K562 (cell line): ENCODE data around the gene SOX2.

Experiments used
- CREB1 ChIP-seq, 2 experiments: sonication (generic) in 1 of 2; formaldehyde crosslinking in 1 of 2; IDR thresholded peaks; 2 replicates each; pipeline versions ENCODE4 v1.6.1 to v1.8.0; 2012 to 2022; ENCODE audit warnings: inconsistent platforms in 1 of 2, mild to moderate bottlenecking in 1 of 2, missing genetic modification reagents in 1 of 2, moderate library complexity in 1 of 2
- GATAD2B ChIP-seq: fragments of 450-650 bp; IDR thresholded peaks from 2 replicates; pipeline ENCODE4 v1.6.1; 2017; ENCODE audit warnings: mild to moderate bottlenecking, borderline replicate concordance
- NFYB ChIP-seq: IDR thresholded peaks from 2 replicates; pipeline ENCODE4 v1.6.1; 2011; ENCODE audit warnings: mild to moderate bottlenecking, moderate library complexity; ENCODE audit not compliant: insufficient read length; ENCODE audit errors: extremely low read depth
- REST ChIP-seq, 2 experiments: fragments of 450-650 bp; formaldehyde crosslinking in 1 of 2; IDR thresholded peaks; 2 replicates each; pipeline versions ENCODE4 v1.4.0 to v1.6.1; 2014 to 2020; ENCODE audit warnings: mild to moderate bottlenecking in 2 of 2, borderline replicate concordance in 1 of 2, low read depth in 1 of 2
- SPI1 ChIP-seq: IDR thresholded peaks from 2 replicates; pipeline ENCODE4 v1.6.1; 2011; ENCODE audit warnings: low read depth, low read length, control low read depth, borderline replicate concordance
- THAP12 ChIP-seq: fragments of 250-450 bp; sonication (Bioruptor Pico); IDR thresholded peaks from 2 replicates; pipeline ENCODE4 v1.9.0; 2021; ENCODE audit warnings: mild to moderate bottlenecking, inconsistent platforms
- ZNF3 ChIP-seq: fragments of 250-450 bp; sonication (Bioruptor Pico); IDR thresholded peaks from 2 replicates; pipeline ENCODE4 v1.5.0; 2021; ENCODE audit warnings: mild to moderate bottlenecking, moderate library complexity
- ZNF324 ChIP-seq: fragments of 250-450 bp; sonication (Bioruptor Pico); IDR thresholded peaks from 2 replicates; pipeline ENCODE4 v1.4.0; 2020; ENCODE audit warnings: mild to moderate bottlenecking
- ZNF592 ChIP-seq: fragments of 450-650 bp; IDR thresholded peaks from 2 replicates; pipeline ENCODE4 v1.6.1; 2017; ENCODE audit warnings: antibody characterized with exemption, mild to moderate bottlenecking
- ZNF785 ChIP-seq: fragments of 250-450 bp; sonication (Bioruptor Pico); IDR thresholded peaks from 2 replicates; pipeline ENCODE4 v1.4.0; 2020; ENCODE audit warnings: mild to moderate bottlenecking

GRCh38 chr3:181689546-181689945, 22.2 kb upstream of the SOX2 start:
- TF ChIP-seq GATAD2B (no peak), REST (IDR thresholded peaks at IDR 0.05; ENCODE audit: borderline replicate concordance) (no peak), REST (CRISPR knock-in tag; IDR thresholded peaks at IDR 0.05; ENCODE audit: low read depth) (no peak), ZNF592 (no peak), ZNF785 (no peak), ZNF324 (no peak), NFYB (no peak), SPI1 (no peak), CREB1 (IDR thresholded peaks at IDR 0.05) (no peak), CREB1 (CRISPR knock-in tag; IDR thresholded peaks at IDR 0.05) (no peak), THAP12 (CRISPR knock-in tag) (no peak), ZNF3 (CRISPR knock-in tag) (no peak)
